SK-N-SH treated with all-trans-retinoic acid at 6 μM for 48 hours (cell line): ENCODE data around the gene NKD2.

Experiments
- ATAC-seq: fragments of 200-7000 bp; cut with Tn5 transposase; 3 replicates; pipeline ENCODE4 v1.9.1; 2020; ENCODE audit warnings: mild to moderate bottlenecking, moderate library complexity
- ARNTL ChIP-seq: fragments of 450-650 bp; formaldehyde crosslinking; IDR thresholded peaks from 2 replicates; pipeline ENCODE4 v1.5.0; 2020; ENCODE audit warnings: low read depth, mild to moderate bottlenecking, moderate library complexity, borderline replicate concordance
- BACH2 ChIP-seq: fragments of 250-450 bp; sonication (Bioruptor Pico); IDR thresholded peaks from 2 replicates; pipeline ENCODE4 v1.9.0; 2021; ENCODE audit warnings: mild to moderate bottlenecking, borderline replicate concordance
- CREB5 ChIP-seq: fragments of 250-450 bp; sonication (Bioruptor Pico); IDR thresholded peaks from 2 replicates; pipeline ENCODE4 v1.5.1; 2020; ENCODE audit warnings: low read depth, mild to moderate bottlenecking, moderate library complexity
- CSDC2 ChIP-seq: fragments of 250-450 bp; sonication (Bioruptor Pico); IDR thresholded peaks from 2 replicates; pipeline ENCODE4 v1.5.0; 2020; ENCODE audit warnings: mild to moderate bottlenecking, moderate library complexity
- CSRNP3 ChIP-seq: fragments of 250-450 bp; sonication (Bioruptor Pico); IDR thresholded peaks from 2 replicates; pipeline ENCODE4 v1.5.1; 2021; ENCODE audit warnings: mild to moderate bottlenecking, moderate library complexity
- ESRRG ChIP-seq: fragments of 250-450 bp; sonication (Bioruptor Pico); IDR thresholded peaks from 2 replicates; pipeline ENCODE4 v1.6.1; 2021; ENCODE audit warnings: mild to moderate bottlenecking
- GLIS3 ChIP-seq: fragments of 250-450 bp; sonication (Bioruptor Pico); IDR thresholded peaks from 2 replicates; pipeline ENCODE4 v1.5.0; 2020; ENCODE audit warnings: mild to moderate bottlenecking, moderate library complexity
- ISL1 ChIP-seq: fragments of 250-450 bp; sonication (Bioruptor Pico); IDR thresholded peaks from 2 replicates; pipeline ENCODE4 v2.1.2; 2022; ENCODE audit warnings: mild to moderate bottlenecking, moderate library complexity
- OSR1 ChIP-seq: fragments of 250-450 bp; sonication (Bioruptor Pico); IDR thresholded peaks from 2 replicates; pipeline ENCODE4 v1.8.0; 2022; ENCODE audit warnings: moderate library complexity, mild to moderate bottlenecking, inconsistent platforms
- PATZ1 ChIP-seq: fragments of 250-450 bp; sonication (Bioruptor Pico); IDR thresholded peaks from 2 replicates; pipeline ENCODE4 v1.8.0; 2020; ENCODE audit warnings: mild to moderate bottlenecking, moderate library complexity, borderline replicate concordance
- POU6F1 ChIP-seq: fragments of 250-450 bp; sonication (Bioruptor Pico); IDR thresholded peaks from 2 replicates; pipeline ENCODE4 v1.8.0; 2021; ENCODE audit warnings: low read depth, mild to moderate bottlenecking, moderate library complexity, borderline replicate concordance
- PPARA ChIP-seq: fragments of 250-450 bp; sonication (Bioruptor Pico); IDR thresholded peaks from 2 replicates; pipeline ENCODE4 v1.5.0; 2020; ENCODE audit warnings: mild to moderate bottlenecking, borderline replicate concordance
- RARB ChIP-seq: fragments of 250-450 bp; sonication (Bioruptor Pico); IDR thresholded peaks from 2 replicates; pipeline ENCODE4 v1.8.0; 2021; ENCODE audit warnings: mild to moderate bottlenecking, moderate library complexity
- SNAI2 ChIP-seq: fragments of 250-450 bp; sonication (Bioruptor Pico); IDR thresholded peaks from 2 replicates; pipeline ENCODE4 v1.5.0; 2020; ENCODE audit warnings: mild to moderate bottlenecking, moderate library complexity
- TCF4 ChIP-seq: fragments of 250-450 bp; sonication (Bioruptor Pico); IDR thresholded peaks from 2 replicates; pipeline ENCODE4 v1.8.0; 2021; ENCODE audit warnings: mild to moderate bottlenecking, moderate library complexity, borderline replicate concordance
- TOX ChIP-seq: fragments of 250-450 bp; sonication (Bioruptor Pico); IDR thresholded peaks from 2 replicates; pipeline ENCODE4 v1.8.0; 2021; ENCODE audit warnings: mild to moderate bottlenecking, moderate library complexity, borderline replicate concordance
- TSHZ2 ChIP-seq: fragments of 250-450 bp; sonication (Bioruptor Pico); IDR thresholded peaks from 2 replicates; pipeline ENCODE4 v1.5.0; 2020; ENCODE audit warnings: mild to moderate bottlenecking, moderate library complexity
- ZFP30 ChIP-seq: fragments of 450-650 bp; formaldehyde crosslinking; IDR thresholded peaks from 2 replicates; pipeline ENCODE4 v1.5.0; 2022; ENCODE audit warnings: mild to moderate bottlenecking, moderate library complexity
- ZNF70 ChIP-seq: fragments of 450-650 bp; formaldehyde crosslinking; IDR thresholded peaks from 2 replicates; pipeline ENCODE4 v1.5.0; 2020; ENCODE audit warnings: mild to moderate bottlenecking, moderate library complexity
- ZNF8 ChIP-seq: fragments of 450-650 bp; formaldehyde crosslinking; IDR thresholded peaks from 2 replicates; pipeline ENCODE4 v1.5.0; 2020; ENCODE audit warnings: mild to moderate bottlenecking, moderate library complexity

Gene NKD2

GRCh38 chr5:1011226-1011631 is 2.6 kb downstream of the NKD2 start:
- peak; percentile 20; the same call in 2 of the 3 replicates for ATAC-seq
- no peak for TF ChIP-seq ESRRG
- TF ChIP-seq SNAI2: no peak
- TF ChIP-seq PATZ1 (CRISPR knock-in tag): no peak
- TF ChIP-seq TSHZ2: no peak
- TF ChIP-seq ZFP30 (CRISPR knock-in tag): no peak
- TF ChIP-seq PPARA (CRISPR knock-in tag): no peak
- TF ChIP-seq POU6F1 (CRISPR knock-in tag): no peak
- TF ChIP-seq CREB5: no peak
- TF ChIP-seq ISL1 (CRISPR knock-in tag): no peak
- no peak for TF ChIP-seq RARB (CRISPR knock-in tag)
- TF ChIP-seq BACH2 (CRISPR knock-in tag): no peak
- TF ChIP-seq TOX: no peak
- no peak for TF ChIP-seq TCF4
- no peak for TF ChIP-seq GLIS3
- TF ChIP-seq OSR1: no peak
- TF ChIP-seq ZNF70 (CRISPR knock-in tag): no peak
- TF ChIP-seq ARNTL (CRISPR knock-in tag): no peak
- TF ChIP-seq ZNF8 (CRISPR knock-in tag): no peak
- TF ChIP-seq CSDC2 (CRISPR knock-in tag): no peak
- TF ChIP-seq CSRNP3: no peak

- ATAC-seq: no peak
- no peak for TF ChIP-seq CSRNP3
- TF ChIP-seq TSHZ2: no peak
- TF ChIP-seq TOX: no peak
These were observed 3.2 kb downstream of the NKD2 start for GRCh38 chr5:1011741-1012312.
